H1 (cell line): ENCODE data around the gene STK40. TPM values are rescaled to one million over a fixed set of nuclear protein-coding genes. Genes with fewer than 3 reads are reported as not detected.
A peak's percentile ranks its signal among the peaks of the same experiment; 100 is the strongest.

Experiments
- CTCF ChIA-PET: fragments of 300-600 bp; sonication (Branson Sonifier 250); formaldehyde crosslinking; loops from one replicate; lab custom pipeline; 2021; ENCODE audit not compliant: partially characterized antibody; lab: Charles Lee
- POLR2A ChIA-PET: fragments of 300-600 bp; sonication (Branson Sonifier 250); formaldehyde crosslinking; loops from one replicate; lab custom pipeline; 2021; ENCODE audit warnings: inconsistent platforms; ENCODE audit not compliant: partially characterized antibody; lab: Charles Lee
- DNase-seq, 2 experiments: peaks; one replicate each; pipeline versions ENCODE4 v3.0.0 to v3.0.0-alpha.2; 2010 to 2022; ENCODE audit warnings: low spot score in 2 of 2, low read depth in 1 of 2, mixed read lengths in 1 of 2
- FAIRE-seq: peaks from 2 replicates; lab custom pipeline; 2011; peaks lifted over from hg19 to GRCh38; lab: Jason Lieb, UNC
- H2AFZ ChIP-seq: 2 replicates; pipeline ENCODE4 v1.8.1; 2012; ENCODE audit warnings: low read length, inconsistent platforms
- H2AK5ac ChIP-seq: 2 replicates; pipeline ENCODE4 v1.6.1; 2013; ENCODE audit warnings: low read depth, low read length
- H2BK120ac ChIP-seq: replicated peaks from 2 replicates; pipeline ENCODE3; 2013; ENCODE audit warnings: low read depth, low read length, inconsistent platforms
- H2BK12ac ChIP-seq: 2 replicates; pipeline ENCODE4 v1.6.1; 2013; ENCODE audit warnings: low read depth, low read length
- H2BK15ac ChIP-seq: 2 replicates; pipeline ENCODE4 v1.6.1; 2013; ENCODE audit warnings: low read length
- H2BK20ac ChIP-seq: 2 replicates; pipeline ENCODE4 v1.6.1; 2013; ENCODE audit warnings: low read length
- H2BK5ac ChIP-seq: 2 replicates; pipeline ENCODE4 v1.6.1; 2013; ENCODE audit warnings: low read depth, low read length
- H3K14ac ChIP-seq: 2 replicates; pipeline ENCODE4 v1.6.1; 2013; ENCODE audit warnings: inconsistent platforms; ENCODE audit not compliant: insufficient read length
- H3K18ac ChIP-seq: 2 replicates; pipeline ENCODE4 v1.6.1; 2013; ENCODE audit warnings: low read length; ENCODE audit errors: extremely low read depth
- H3K23ac ChIP-seq: 2 replicates; pipeline ENCODE4 v1.6.1; 2013; ENCODE audit warnings: inconsistent platforms; ENCODE audit not compliant: insufficient read length
- H3K23me2 ChIP-seq: 2 replicates; pipeline ENCODE4 v1.6.1; 2013; ENCODE audit warnings: low read depth, low read length
- H3K27ac ChIP-seq: 2 replicates; pipeline ENCODE4 v1.6.1; 2011; ENCODE audit warnings: low read depth, low read length, inconsistent platforms
- H3K27me3 ChIP-seq, 4 experiments: replicated peaks in 1 of 4; 1 replicate in 1 of 4; 2 replicates in 3 of 4; pipeline versions ENCODE4 v1.6.1 to v1.8.1; 2011 to 2013; ENCODE audit warnings: low read length in 3 of 4, mild to moderate bottlenecking in 3 of 4, inconsistent platforms in 2 of 4, mixed read lengths in 2 of 4, moderate library complexity in 1 of 4; ENCODE audit not compliant: control insufficient read depth in 3 of 4, insufficient read depth in 3 of 4; ENCODE audit errors: extremely low read depth in 1 of 4
- H3K36me3 ChIP-seq, 4 experiments: 2 replicates each; pipeline versions ENCODE4 v1.6.1 to v1.8.1; 2011 to 2013; ENCODE audit warnings: mild to moderate bottlenecking in 4 of 4, low read length in 3 of 4, moderate library complexity in 2 of 4, control low read depth in 1 of 4, inconsistent platforms in 1 of 4; ENCODE audit not compliant: insufficient read depth in 4 of 4, control insufficient read depth in 2 of 4
- H3K4ac ChIP-seq: replicated peaks from 2 replicates; pipeline ENCODE3; 2013; ENCODE audit warnings: low read length, low read depth, mixed read lengths, inconsistent platforms; ENCODE audit not compliant: insufficient read length
- H3K4me1 ChIP-seq, 4 experiments: replicated peaks in 1 of 4; 1 replicate in 1 of 4; 2 replicates in 3 of 4; pipeline versions ENCODE4 v1.6.1 to v1.8.1; 2011 to 2013; ENCODE audit warnings: low read length in 3 of 4, inconsistent platforms in 2 of 4, mixed read lengths in 1 of 4; ENCODE audit not compliant: insufficient read depth in 4 of 4, control insufficient read depth in 3 of 4
- H3K4me2 ChIP-seq, 2 experiments: 2 replicates each; pipeline versions ENCODE4 v1.6.1 to v1.8.1; 2011 to 2013; ENCODE audit warnings: low read depth in 2 of 2, low read length in 2 of 2, control low read depth in 1 of 2, inconsistent platforms in 1 of 2, mild to moderate bottlenecking in 1 of 2; ENCODE audit not compliant: insufficient read depth in 1 of 2
- H3K4me3 ChIP-seq, 4 experiments: fragments of 200-600, 300-600 bp in 1 of 4; sonication (generic), shearing (Covaris generic), sonication (Bioruptor Twin) in 1 of 4; 2 replicates each; pipeline versions ENCODE4 v1.5.1 to v1.8.1; 2011 to 2016; ENCODE audit warnings: low read length in 4 of 4, low read depth in 3 of 4, control low read depth in 2 of 4, inconsistent platforms in 2 of 4, mild to moderate bottlenecking in 2 of 4, mixed read lengths in 1 of 4, moderate library complexity in 1 of 4; ENCODE audit not compliant: insufficient read depth in 2 of 4; ENCODE audit errors: extremely low read depth in 1 of 4
- H3K56ac ChIP-seq: replicated peaks from 2 replicates; pipeline ENCODE3; 2013; ENCODE audit warnings: low read depth, mild to moderate bottlenecking, mixed read lengths, low read length, inconsistent platforms; ENCODE audit not compliant: insufficient read length
- H3K79me1 ChIP-seq: 2 replicates; pipeline ENCODE4 v1.6.1; 2013; ENCODE audit warnings: low read depth, low read length, control low read depth
- H3K79me2 ChIP-seq, 2 experiments: 2 replicates each; pipeline versions ENCODE4 v1.6.1 to v1.8.1; 2012 to 2013; ENCODE audit warnings: low read length in 2 of 2, mild to moderate bottlenecking in 2 of 2, inconsistent platforms in 1 of 2; ENCODE audit not compliant: insufficient read depth in 2 of 2, control insufficient read depth in 1 of 2
- H3K9ac ChIP-seq, 4 experiments: replicated peaks in 1 of 4; 1 replicate in 1 of 4; 2 replicates in 3 of 4; pipeline versions ENCODE4 v1.6.1 to v1.8.1; 2011 to 2013; ENCODE audit warnings: low read depth in 3 of 4, low read length in 3 of 4, control low read depth in 2 of 4, mild to moderate bottlenecking in 2 of 4, moderate library complexity in 2 of 4, inconsistent platforms in 1 of 4; ENCODE audit errors: extremely low read depth in 1 of 4
- H3K9me3 ChIP-seq, 2 experiments: 2 replicates each; pipeline versions ENCODE4 v1.6.1 to v1.8.1; 2012 to 2013; ENCODE audit warnings: mild to moderate bottlenecking in 2 of 2, moderate library complexity in 2 of 2, control low read depth in 1 of 2, inconsistent platforms in 1 of 2, low read depth in 1 of 2, low read length in 1 of 2, mixed read lengths in 1 of 2; ENCODE audit not compliant: insufficient read depth in 2 of 2
- H4K20me1 ChIP-seq, 2 experiments: replicated peaks in 1 of 2; 2 replicates each; pipeline versions ENCODE3 to v1.8.1; 2011 to 2013; ENCODE audit warnings: inconsistent platforms in 2 of 2, low read length in 2 of 2, mild to moderate bottlenecking in 1 of 2; ENCODE audit not compliant: insufficient read depth in 2 of 2, control insufficient read depth in 1 of 2
- H4K5ac ChIP-seq: 2 replicates; pipeline ENCODE4 v1.6.1; 2013; ENCODE audit warnings: low read length, low read depth, mixed read lengths, inconsistent platforms; ENCODE audit not compliant: insufficient read length
- H4K8ac ChIP-seq: 2 replicates; pipeline ENCODE4 v1.8.0; 2013; ENCODE audit warnings: mild to moderate bottlenecking, moderate library complexity, low read length, inconsistent platforms; ENCODE audit not compliant: insufficient read depth; ENCODE audit errors: extremely low read depth
- H4K91ac ChIP-seq: replicated peaks from 2 replicates; pipeline ENCODE3; 2013; ENCODE audit warnings: low read length, mixed read lengths, inconsistent platforms; ENCODE audit not compliant: insufficient read length
- BACH1 ChIP-seq: IDR thresholded peaks from 2 replicates; pipeline ENCODE4 v1.6.1; 2012; ENCODE audit warnings: low read length, improper control_type of control experiment
- CTCF ChIP-seq, 3 experiments: IDR thresholded peaks; 1 replicate in 2 of 3; 2 replicates in 1 of 3; pipeline versions ENCODE4 v1.5.1 to v1.6.1; 2011; ENCODE audit warnings: low read length in 3 of 3, mild to moderate bottlenecking in 3 of 3, inconsistent platforms in 2 of 3, low read depth in 1 of 3, moderate library complexity in 1 of 3; ENCODE audit not compliant: insufficient read depth in 1 of 3; ENCODE audit errors: control extremely low read depth in 1 of 3
- GABPA ChIP-seq: IDR thresholded peaks from 2 replicates; pipeline ENCODE4 v1.6.1; 2011; ENCODE audit warnings: mild to moderate bottlenecking, low read length, moderate library complexity, borderline replicate concordance; ENCODE audit not compliant: insufficient read depth
- HDAC2 ChIP-seq, 2 experiments: fragments of 300-600 bp in 1 of 2; sonication (generic) in 1 of 2; IDR thresholded peaks; 2 replicates each; pipeline ENCODE4 v1.6.1; 2011 to 2012; ENCODE audit warnings: low read depth in 2 of 2, low read length in 2 of 2, mild to moderate bottlenecking in 2 of 2, moderate library complexity in 2 of 2, borderline replicate concordance in 1 of 2, inconsistent platforms in 1 of 2
- POLR2A ChIP-seq, 2 experiments: IDR thresholded peaks; 1 replicate in 1 of 2; 2 replicates in 1 of 2; pipeline ENCODE4 v1.6.1; 2011; ENCODE audit warnings: low read depth in 2 of 2, low read length in 2 of 2, mild to moderate bottlenecking in 2 of 2; ENCODE audit errors: control extremely low read depth in 1 of 2
- RXRA ChIP-seq: IDR thresholded peaks from 2 replicates; pipeline ENCODE4 v1.6.1; 2011; ENCODE audit warnings: low read depth, mild to moderate bottlenecking, low read length, moderate library complexity; ENCODE audit not compliant: insufficient read depth
- SIN3A ChIP-seq, 2 experiments: IDR thresholded peaks in 1 of 2; conservative IDR thresholded peaks in 1 of 2; 2 replicates each; pipeline ENCODE4 v1.6.1; 2011 to 2012; ENCODE audit warnings: low read length in 2 of 2, improper control_type of control experiment in 1 of 2, low read depth in 1 of 2, mild to moderate bottlenecking in 1 of 2
- SP1 ChIP-seq: IDR thresholded peaks from 2 replicates; pipeline ENCODE4 v1.6.1; 2011; ENCODE audit warnings: low read depth, low read length
- WGBS, 2 experiments: shearing (Covaris generic) in 1 of 2; methylation state at CpG; one replicate each; pipeline versions ENCODE4 v1.1.6 to v1.1.7; 2013 to 2015; ENCODE audit warnings: low lambda C conversion rate in 2 of 2, mixed read lengths in 2 of 2, inconsistent platforms in 1 of 2, low coverage in 1 of 2, missing lambda C conversion rate in 1 of 2; ENCODE audit not compliant: insufficient replicate concordance in 2 of 2, insufficient coverage in 1 of 2, insufficient read length in 1 of 2; ENCODE audit errors: extremely low coverage in 1 of 2, missing lambda C conversion rate in 1 of 2; 5-methylcytosine and 5-hydroxymethylcytosine counted together
- polyA plus RNA-seq, 7 experiments: library from polyadenylated mRNA; depleted of rRNA in 3 of 7; stranded (reverse) in 5 of 7; unstranded in 2 of 7; fragments of >200 nt in 5 of 7; fragments of 200-250 nt in 2 of 7; gene quantifications; 1 replicate in 5 of 7; 2 replicates in 1 of 7; 4 replicates in 1 of 7; pipeline versions ENCODE4 v1.2.1 to v1.2.3, GENCODE V29; 2011 to 2013; ENCODE audit warnings: missing spikeins in 2 of 7, mixed read lengths in 2 of 7
- total RNA-seq: library from RNA; stranded (reverse); fragmentation: NEBNext Ultra II Directional; extraction: Animal tissue kit (Norgen Biotek cat#: 25700); gene quantifications from 2 replicates; pipeline ENCODE4 v1.2.1, GENCODE V29; 2021

STK40 gene
- total and polyA plus RNA-seq, 2 of the 8 experiments (the other 6 are each of a cell fraction or from before 2014, with no cell fraction given), result 13.6 to 28.6 TPM

GRCh38 chr1:36366091-36366661 lies 19.5 kb downstream of the STK40 start:
- H2BK120ac ChIP-seq, result no peak overlapping the region
- peaks cover 0 to 26% of the 10 kb centered on the region in 2 experiments; a peak in 2 of 4 replicates for H3K79me2 ChIP-seq
- peaks cover 0 to 7% of the 10 kb centered on the region in 2 experiments for H4K20me1 ChIP-seq
- no peaks in the 10 kb centered on the region for H3K27me3 ChIP-seq
- H2AK5ac ChIP-seq, result no peak overlapping the region
- no peak overlapping the region for H4K8ac ChIP-seq
- H3K14ac ChIP-seq, result no peak overlapping the region
- no peaks in the 10 kb centered on the region for H3K23me2 ChIP-seq
- DNase-seq (no peak), FAIRE-seq (no peak)
- H4K5ac ChIP-seq, result no peak overlapping the region
- H3K4me1 ChIP-seq, result peaks cover 2 to 15% (median 10%) of the 10 kb centered on the region in 4 experiments; a peak in 6 of 7 replicates
- no peaks in the 10 kb centered on the region for H3K9me3 ChIP-seq
- no peak overlapping the region for H2BK20ac ChIP-seq
- peaks cover 3% of the 10 kb centered on the region; the same call in 1 of the 2 replicates for H3K79me1 ChIP-seq
- H3K18ac ChIP-seq, result 0 out of 2 replicates have a peak overlapping the region, but pooled peaks have one; percentile 40
- 82% methylated on average over 18 of the region's 18 CpGs; no CpG with 5 or more reads in 1 of the 2 experiments for WGBS, 2 experiments
- ChIA-PET POLR2A (interaction anchor here (0.8 to 5.2 kb wide), 7 partner anchors 9 to 42 kb away, joined by 3 to 33 read pairs (median 4); partner anchors contain the start of gene EVA1B), CTCF (interaction anchor here (0.7 to 7.9 kb wide), 8 partner anchors 15 to 65 kb away, joined by 3 to 90 read pairs (median 6); partner anchors contain the start of gene STK40)
- no peak overlapping the region for H3K4ac ChIP-seq
- H4K91ac ChIP-seq, result no peak overlapping the region
- TF ChIP-seq RXRA (no peak), SP1 (no peak), BACH1 (no peak), GABPA (no peak), POLR2A (IDR thresholded peaks at IDR 0.05; ENCODE audit: control extremely low read depth in 1 of 2, low read depth in 2 of 2, low read length in 2 of 2) (no peak), SIN3A (conservative IDR thresholded peaks at IDR 0.05 in 1 of 2, IDR thresholded peaks at IDR 0.05 in 1 of 2; ENCODE audit: low read depth in 1 of 2, low read length in 2 of 2) (no peak), CTCF (IDR thresholded peaks at IDR 0.05; ENCODE audit: control extremely low read depth in 1 of 3, insufficient read depth in 1 of 3, low read depth in 1 of 3, low read length in 3 of 3) (peak in 1 of 3 experiments; percentile 16; a peak in 1 of 4 replicates), HDAC2 (IDR thresholded peaks at IDR 0.05; ENCODE audit: borderline replicate concordance in 1 of 2, low read depth in 2 of 2, low read length in 2 of 2) (no peak)
- no peak overlapping the region for H3K23ac ChIP-seq
- no peak overlapping the region for H3K56ac ChIP-seq
- H3K27ac ChIP-seq, result no peak overlapping the region
- H3K4me3 ChIP-seq, result no peak overlapping the region
- H3K4me2 ChIP-seq, result no peak overlapping the region; a peak in 1 of 4 replicates
- peak overlapping the region in 1 of 4 experiments; percentile 5; a peak in 1 of 7 replicates for H3K9ac ChIP-seq
- H2BK12ac ChIP-seq, result peak overlapping the region; percentile 44; the same call in 1 of the 2 replicates
- peaks cover 0 to 5% (median 1%) of the 10 kb centered on the region in 4 experiments; a peak in 1 of 8 replicates for H3K36me3 ChIP-seq
- peak overlapping the region; percentile 13; the same call in 1 of the 2 replicates for H2BK5ac ChIP-seq
- H2BK15ac ChIP-seq, result no peak overlapping the region
- no peak overlapping the region for H2AFZ ChIP-seq
